ENCODE measurements around the gene SLC23A2. TPM values are rescaled to one million over a fixed set of nuclear protein-coding genes. Genes with fewer than 3 reads are reported as not detected.

Gene SLC23A2
- total RNA-seq, 1 experiment from 2014 or later, result 14.6 TPM

DNA sequence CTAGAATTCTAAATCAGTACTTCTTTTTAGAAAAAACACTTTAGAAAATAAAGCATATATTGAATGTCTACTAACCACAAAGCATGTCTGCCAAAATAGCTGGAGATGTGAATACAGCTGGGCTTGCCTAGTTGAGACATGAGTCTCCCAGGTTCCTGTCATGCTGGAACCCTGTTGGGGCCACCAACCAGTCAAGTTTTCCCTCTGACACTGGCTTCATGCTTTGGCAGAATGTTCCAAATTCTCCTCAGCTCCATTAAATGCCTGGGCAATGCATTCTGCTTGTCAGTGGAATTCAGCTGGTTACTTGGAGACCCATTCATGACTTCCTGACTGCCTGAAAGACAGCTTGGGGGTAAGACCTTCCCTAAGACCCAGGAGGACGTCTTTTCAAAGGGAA is 192.4 kb downstream of the SLC23A2 start:
- H3K4me1 ChIP-seq (ENCODE audit: control insufficient read depth, insufficient read depth, low read length), result no peaks in the 10 kb centered on the region
- H3K9me3 ChIP-seq (ENCODE audit: control insufficient read depth, insufficient read depth, low read depth, low read length), result no peaks in the 10 kb centered on the region
- in situ Hi-C loops (cut with HindIII; ENCODE audit: low pct_unique_long_range_greater_than_20kb, low sequenced_read_pairs) (no loop called here), intact Hi-C loops (cut with micrococcal nuclease; ENCODE audit: unreplicated experiment) (no loop called here)
- TF ChIP-seq, protein P1, sequence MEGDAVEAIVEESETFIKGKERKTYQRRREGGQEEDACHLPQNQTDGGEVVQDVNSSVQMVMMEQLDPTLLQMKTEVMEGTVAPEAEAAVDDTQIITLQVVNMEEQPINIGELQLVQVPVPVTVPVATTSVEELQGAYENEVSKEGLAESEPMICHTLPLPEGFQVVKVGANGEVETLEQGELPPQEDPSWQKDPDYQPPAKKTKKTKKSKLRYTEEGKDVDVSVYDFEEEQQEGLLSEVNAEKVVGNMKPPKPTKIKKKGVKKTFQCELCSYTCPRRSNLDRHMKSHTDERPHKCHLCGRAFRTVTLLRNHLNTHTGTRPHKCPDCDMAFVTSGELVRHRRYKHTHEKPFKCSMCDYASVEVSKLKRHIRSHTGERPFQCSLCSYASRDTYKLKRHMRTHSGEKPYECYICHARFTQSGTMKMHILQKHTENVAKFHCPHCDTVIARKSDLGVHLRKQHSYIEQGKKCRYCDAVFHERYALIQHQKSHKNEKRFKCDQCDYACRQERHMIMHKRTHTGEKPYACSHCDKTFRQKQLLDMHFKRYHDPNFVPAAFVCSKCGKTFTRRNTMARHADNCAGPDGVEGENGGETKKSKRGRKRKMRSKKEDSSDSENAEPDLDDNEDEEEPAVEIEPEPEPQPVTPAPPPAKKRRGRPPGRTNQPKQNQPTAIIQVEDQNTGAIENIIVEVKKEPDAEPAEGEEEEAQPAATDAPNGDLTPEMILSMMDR (IDR thresholded peaks at IDR 0.05), result no peak
- TF ChIP-seq TCF7L2 (IDR thresholded peaks at IDR 0.05; ENCODE audit: low read depth, low read length) (no peak), POLR2AphosphoS5 (IDR thresholded peaks at IDR 0.05; ENCODE audit: low read depth, low read length) (no peak), SIN3A (IDR thresholded peaks at IDR 0.05; ENCODE audit: borderline replicate concordance, insufficient read depth, low read depth, low read length) (no peak)
- TF ChIP-seq, protein P2, sequence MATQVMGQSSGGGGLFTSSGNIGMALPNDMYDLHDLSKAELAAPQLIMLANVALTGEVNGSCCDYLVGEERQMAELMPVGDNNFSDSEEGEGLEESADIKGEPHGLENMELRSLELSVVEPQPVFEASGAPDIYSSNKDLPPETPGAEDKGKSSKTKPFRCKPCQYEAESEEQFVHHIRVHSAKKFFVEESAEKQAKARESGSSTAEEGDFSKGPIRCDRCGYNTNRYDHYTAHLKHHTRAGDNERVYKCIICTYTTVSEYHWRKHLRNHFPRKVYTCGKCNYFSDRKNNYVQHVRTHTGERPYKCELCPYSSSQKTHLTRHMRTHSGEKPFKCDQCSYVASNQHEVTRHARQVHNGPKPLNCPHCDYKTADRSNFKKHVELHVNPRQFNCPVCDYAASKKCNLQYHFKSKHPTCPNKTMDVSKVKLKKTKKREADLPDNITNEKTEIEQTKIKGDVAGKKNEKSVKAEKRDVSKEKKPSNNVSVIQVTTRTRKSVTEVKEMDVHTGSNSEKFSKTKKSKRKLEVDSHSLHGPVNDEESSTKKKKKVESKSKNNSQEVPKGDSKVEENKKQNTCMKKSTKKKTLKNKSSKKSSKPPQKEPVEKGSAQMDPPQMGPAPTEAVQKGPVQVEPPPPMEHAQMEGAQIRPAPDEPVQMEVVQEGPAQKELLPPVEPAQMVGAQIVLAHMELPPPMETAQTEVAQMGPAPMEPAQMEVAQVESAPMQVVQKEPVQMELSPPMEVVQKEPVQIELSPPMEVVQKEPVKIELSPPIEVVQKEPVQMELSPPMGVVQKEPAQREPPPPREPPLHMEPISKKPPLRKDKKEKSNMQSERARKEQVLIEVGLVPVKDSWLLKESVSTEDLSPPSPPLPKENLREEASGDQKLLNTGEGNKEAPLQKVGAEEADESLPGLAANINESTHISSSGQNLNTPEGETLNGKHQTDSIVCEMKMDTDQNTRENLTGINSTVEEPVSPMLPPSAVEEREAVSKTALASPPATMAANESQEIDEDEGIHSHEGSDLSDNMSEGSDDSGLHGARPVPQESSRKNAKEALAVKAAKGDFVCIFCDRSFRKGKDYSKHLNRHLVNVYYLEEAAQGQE (IDR thresholded peaks at IDR 0.05; ENCODE audit: insufficient read depth in 1 of 2, low read depth in 2 of 2, low read length in 1 of 2), result no peak
- H3K4me3 ChIP-seq (ENCODE audit: low read depth in 2 of 2, low read length in 2 of 2), result no peak overlapping the region
- no peak for DNase-seq (ENCODE audit: low read depth, low spot score)
- CTCF ChIA-PET, result no interaction called here
- no TSS peak for BruUV-seq (replicated peaks)
- ATAC-seq, result no peak
- no peak overlapping the region for H3K27ac ChIP-seq (ENCODE audit: low read length)
- POLR2A ChIA-PET, result interaction anchor here (0.6 kb wide), 1 partner anchor 10 kb away, joined by 3 read pairs; no protein-coding TSS in a partner anchor
- no peaks in the 10 kb centered on the region for H3K27me3 ChIP-seq (ENCODE audit: control insufficient read depth, insufficient read depth, low read length)
- no peaks in the 10 kb centered on the region for H3K36me3 ChIP-seq (ENCODE audit: control insufficient read depth, insufficient read depth, low read length)

DNA sequence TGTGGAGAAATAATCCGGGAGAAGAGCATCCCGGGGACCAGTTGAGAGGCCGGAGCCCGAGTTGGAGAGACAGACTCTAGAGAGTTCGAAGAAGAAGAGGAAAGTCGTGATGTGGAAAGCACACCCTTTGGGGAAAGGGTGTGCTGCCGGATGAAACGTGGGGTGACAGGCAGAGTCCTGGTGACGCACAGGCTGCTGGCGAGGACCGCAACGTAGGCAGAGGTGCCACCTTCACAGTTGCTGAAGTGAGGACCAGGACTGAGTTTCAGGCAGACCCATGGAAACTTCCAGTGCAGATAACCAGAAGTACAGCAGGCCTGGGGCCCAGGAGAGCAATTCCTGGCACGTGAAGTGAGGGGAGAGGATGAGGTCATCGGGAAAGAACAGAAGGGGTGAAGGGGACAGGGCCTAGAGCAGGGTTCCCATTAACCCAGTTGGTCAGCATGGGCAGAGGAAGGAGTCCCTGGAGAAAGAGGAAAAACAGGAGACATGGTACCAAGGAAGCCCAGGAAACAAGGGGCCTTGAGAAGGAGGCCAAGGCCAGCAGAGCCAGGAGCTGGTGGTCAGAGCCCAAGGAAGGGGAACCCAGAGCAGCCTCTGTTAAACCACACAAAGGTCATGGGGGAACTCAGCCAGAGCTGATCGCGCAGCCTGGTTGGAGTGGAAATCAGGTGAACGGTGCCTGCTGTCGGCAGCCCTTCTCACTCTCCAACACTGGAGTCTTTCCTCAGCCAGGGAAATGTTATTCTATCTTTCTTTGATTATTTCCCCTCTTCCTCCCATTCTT is 195.5 kb downstream of the SLC23A2 start:
- Histone ChIP-seq H3K36me3 (ENCODE audit: control insufficient read depth, insufficient read depth, low read length) (no peaks in the 10 kb centered on the region), H3K27me3 (ENCODE audit: control insufficient read depth, insufficient read depth, low read length) (no peaks in the 10 kb centered on the region), H3K9me3 (ENCODE audit: control insufficient read depth, insufficient read depth, low read depth, low read length) (no peaks in the 10 kb centered on the region), H3K27ac (ENCODE audit: low read length) (no peak overlapping the region), H3K4me3 (ENCODE audit: low read depth in 2 of 2, low read length in 2 of 2) (no peak overlapping the region), H3K4me1 (ENCODE audit: control insufficient read depth, insufficient read depth, low read length) (no peaks in the 10 kb centered on the region)
- in situ Hi-C loops (cut with HindIII; ENCODE audit: low pct_unique_long_range_greater_than_20kb, low sequenced_read_pairs), result no loop called here
- no TSS peak for BruUV-seq (replicated peaks)
- ChIA-PET POLR2A (no interaction called here), CTCF (no interaction called here)
- ATAC-seq (no peak), DNase-seq (ENCODE audit: low read depth, low spot score) (no peak)
- intact Hi-C loops (cut with micrococcal nuclease; ENCODE audit: unreplicated experiment), result no loop called here
- no peak for TF ChIP-seq SIN3A (IDR thresholded peaks at IDR 0.05; ENCODE audit: borderline replicate concordance, insufficient read depth, low read depth, low read length)
- TF ChIP-seq POLR2AphosphoS5 (IDR thresholded peaks at IDR 0.05; ENCODE audit: low read depth, low read length), result no peak
- TF ChIP-seq, protein P2 (IDR thresholded peaks at IDR 0.05; ENCODE audit: insufficient read depth in 1 of 2, low read depth in 2 of 2, low read length in 1 of 2), result no peak
- TF ChIP-seq TCF7L2 (IDR thresholded peaks at IDR 0.05; ENCODE audit: low read depth, low read length), result no peak
- TF ChIP-seq, protein P1 (IDR thresholded peaks at IDR 0.05), result no peak

All from Panc1 (cell line).